IMR-90 (cell line): ENCODE measurements around the gene SEPHS1.

Experiments used
- BHLHE40 ChIP-seq: fragments of 150-350 bp; IDR thresholded peaks from 2 replicates; pipeline ENCODE4 v1.6.1; 2016; ENCODE audit warnings: mild to moderate bottlenecking, low read depth, low read length
- CEBPB ChIP-seq: IDR thresholded peaks from 2 replicates; pipeline ENCODE4 v1.6.1; 2012; ENCODE audit warnings: low read depth, low read length, improper control_type of control experiment
- MAFK ChIP-seq: IDR thresholded peaks from 2 replicates; pipeline ENCODE4 v1.6.1; 2012; ENCODE audit warnings: low read depth, low read length, improper control_type of control experiment
- MAZ ChIP-seq: IDR thresholded peaks from 2 replicates; pipeline ENCODE4 v1.6.1; 2012; ENCODE audit warnings: low read depth, mild to moderate bottlenecking, low read length, improper control_type of control experiment, moderate library complexity, borderline replicate concordance
- MXI1 ChIP-seq: IDR thresholded peaks from 2 replicates; pipeline ENCODE4 v1.6.1; 2012; ENCODE audit warnings: low read depth, mild to moderate bottlenecking, low read length, moderate library complexity, borderline replicate concordance
- NFE2L2 ChIP-seq: fragments of 150-350 bp; IDR thresholded peaks from 2 replicates; pipeline ENCODE4 v1.6.1; 2016; ENCODE audit warnings: low read depth, mild to moderate bottlenecking, low read length
- POLR2A ChIP-seq: IDR thresholded peaks from 2 replicates; pipeline ENCODE4 v1.6.1; 2012; ENCODE audit warnings: mild to moderate bottlenecking, low read depth, low read length
- RAD21 ChIP-seq: IDR thresholded peaks from 2 replicates; pipeline ENCODE4 v1.6.1; 2012; ENCODE audit warnings: low read length, improper control_type of control experiment
- RCOR1 ChIP-seq: IDR thresholded peaks from 2 replicates; pipeline ENCODE4 v1.6.1; 2012; ENCODE audit warnings: mild to moderate bottlenecking, low read length, improper control_type of control experiment; ENCODE audit not compliant: insufficient replicate concordance
- RFX5 ChIP-seq: IDR thresholded peaks from 2 replicates; pipeline ENCODE4 v1.8.0; 2012; ENCODE audit warnings: low read depth, mild to moderate bottlenecking, low read length, moderate library complexity
- SMC3 ChIP-seq: fragments of 150-350 bp; IDR thresholded peaks from 2 replicates; pipeline ENCODE4 v1.6.1; 2016; ENCODE audit warnings: low read depth, mild to moderate bottlenecking, antibody characterized with exemption, low read length, moderate library complexity
- TF ChIP-seq, protein P1 (sequence below): conservative IDR thresholded peaks from 2 replicates; pipeline ENCODE4 v1.5.1; 2012; ENCODE audit warnings: mild to moderate bottlenecking, low read depth, low read length, improper control_type of control experiment
- TF ChIP-seq, protein P2 (sequence below): fragments of 150-350 bp; IDR thresholded peaks from 2 replicates; pipeline ENCODE4 v1.6.1; 2017; ENCODE audit warnings: mild to moderate bottlenecking, antibody characterized with exemption, low read length, low read depth
- TF ChIP-seq, protein P3 (sequence below): fragments of 150-350 bp; IDR thresholded peaks from 2 replicates; pipeline ENCODE4 v1.6.1; 2016; ENCODE audit warnings: low read depth, mild to moderate bottlenecking, low read length, moderate library complexity, borderline replicate concordance

DNA sequence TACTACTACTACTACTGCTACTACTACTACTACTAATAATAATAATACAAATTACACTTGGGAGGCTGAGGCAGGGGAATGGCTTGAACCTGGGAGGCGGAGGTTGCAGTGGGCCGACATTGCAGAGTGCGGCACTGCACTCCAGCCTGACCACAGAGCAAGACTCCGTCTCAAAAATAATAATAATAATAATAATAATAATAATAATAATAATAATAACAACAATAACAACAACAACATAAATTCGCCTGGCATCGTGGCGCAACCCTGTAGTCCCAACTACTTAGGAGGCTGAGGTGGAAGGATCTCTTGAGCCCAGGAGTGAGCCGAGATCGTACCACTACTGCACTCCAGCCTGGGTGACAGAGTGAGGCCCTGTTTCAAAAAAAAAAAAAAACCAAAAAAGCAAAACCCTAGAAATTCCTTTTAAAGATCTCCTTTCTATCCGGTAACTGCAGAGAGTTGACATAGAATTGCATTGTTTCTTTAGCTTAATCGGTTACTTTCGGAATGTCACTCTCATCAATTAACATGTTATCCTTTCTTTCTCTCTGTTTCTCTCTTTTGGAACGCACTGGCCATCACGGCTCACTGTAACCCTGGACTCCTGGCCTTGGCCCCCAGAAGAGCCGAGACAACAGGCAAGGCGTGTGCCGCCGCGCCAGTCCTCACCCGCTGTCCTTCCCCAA lies 49.2 kb downstream of the SEPHS1 start:
- no peak for TF ChIP-seq POLR2A
- TF ChIP-seq, protein P1, sequence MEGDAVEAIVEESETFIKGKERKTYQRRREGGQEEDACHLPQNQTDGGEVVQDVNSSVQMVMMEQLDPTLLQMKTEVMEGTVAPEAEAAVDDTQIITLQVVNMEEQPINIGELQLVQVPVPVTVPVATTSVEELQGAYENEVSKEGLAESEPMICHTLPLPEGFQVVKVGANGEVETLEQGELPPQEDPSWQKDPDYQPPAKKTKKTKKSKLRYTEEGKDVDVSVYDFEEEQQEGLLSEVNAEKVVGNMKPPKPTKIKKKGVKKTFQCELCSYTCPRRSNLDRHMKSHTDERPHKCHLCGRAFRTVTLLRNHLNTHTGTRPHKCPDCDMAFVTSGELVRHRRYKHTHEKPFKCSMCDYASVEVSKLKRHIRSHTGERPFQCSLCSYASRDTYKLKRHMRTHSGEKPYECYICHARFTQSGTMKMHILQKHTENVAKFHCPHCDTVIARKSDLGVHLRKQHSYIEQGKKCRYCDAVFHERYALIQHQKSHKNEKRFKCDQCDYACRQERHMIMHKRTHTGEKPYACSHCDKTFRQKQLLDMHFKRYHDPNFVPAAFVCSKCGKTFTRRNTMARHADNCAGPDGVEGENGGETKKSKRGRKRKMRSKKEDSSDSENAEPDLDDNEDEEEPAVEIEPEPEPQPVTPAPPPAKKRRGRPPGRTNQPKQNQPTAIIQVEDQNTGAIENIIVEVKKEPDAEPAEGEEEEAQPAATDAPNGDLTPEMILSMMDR, result no peak
- TF ChIP-seq RFX5, result no peak
- no peak for TF ChIP-seq RAD21
- TF ChIP-seq CEBPB, result no peak
- no peak for TF ChIP-seq SMC3
- no peak for TF ChIP-seq RCOR1
- TF ChIP-seq MXI1, result no peak
- no peak for TF ChIP-seq MAZ
- no peak for TF ChIP-seq MAFK
- TF ChIP-seq, protein P2, sequence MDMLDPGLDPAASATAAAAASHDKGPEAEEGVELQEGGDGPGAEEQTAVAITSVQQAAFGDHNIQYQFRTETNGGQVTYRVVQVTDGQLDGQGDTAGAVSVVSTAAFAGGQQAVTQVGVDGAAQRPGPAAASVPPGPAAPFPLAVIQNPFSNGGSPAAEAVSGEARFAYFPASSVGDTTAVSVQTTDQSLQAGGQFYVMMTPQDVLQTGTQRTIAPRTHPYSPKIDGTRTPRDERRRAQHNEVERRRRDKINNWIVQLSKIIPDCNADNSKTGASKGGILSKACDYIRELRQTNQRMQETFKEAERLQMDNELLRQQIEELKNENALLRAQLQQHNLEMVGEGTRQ, result no peak
- no peak for TF ChIP-seq NFE2L2
- no peak for TF ChIP-seq BHLHE40
- TF ChIP-seq, protein P3, sequence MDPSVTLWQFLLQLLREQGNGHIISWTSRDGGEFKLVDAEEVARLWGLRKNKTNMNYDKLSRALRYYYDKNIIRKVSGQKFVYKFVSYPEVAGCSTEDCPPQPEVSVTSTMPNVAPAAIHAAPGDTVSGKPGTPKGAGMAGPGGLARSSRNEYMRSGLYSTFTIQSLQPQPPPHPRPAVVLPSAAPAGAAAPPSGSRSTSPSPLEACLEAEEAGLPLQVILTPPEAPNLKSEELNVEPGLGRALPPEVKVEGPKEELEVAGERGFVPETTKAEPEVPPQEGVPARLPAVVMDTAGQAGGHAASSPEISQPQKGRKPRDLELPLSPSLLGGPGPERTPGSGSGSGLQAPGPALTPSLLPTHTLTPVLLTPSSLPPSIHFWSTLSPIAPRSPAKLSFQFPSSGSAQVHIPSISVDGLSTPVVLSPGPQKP, result no peak
